Epithelial cell of esophagus (primary cell): ENCODE measurements around the gene DAB1.

ENCODE experiments used
- DNase-seq: peaks from one replicate; pipeline ENCODE4 v3.0.0; 2010; ENCODE audit warnings: low read depth
- H3K4me3 ChIP-seq: 2 replicates; pipeline ENCODE4 v1.5.1; 2011; ENCODE audit warnings: mild to moderate bottlenecking, low read length, control low read depth
- TF ChIP-seq, protein P1 (sequence below): IDR thresholded peaks from 2 replicates; pipeline ENCODE4 v1.5.1; 2011; ENCODE audit warnings: low read depth, mild to moderate bottlenecking, low read length, control low read depth, inconsistent platforms; ENCODE audit not compliant: insufficient read depth; ENCODE audit errors: missing control alignments

The DAB1 gene

DNA sequence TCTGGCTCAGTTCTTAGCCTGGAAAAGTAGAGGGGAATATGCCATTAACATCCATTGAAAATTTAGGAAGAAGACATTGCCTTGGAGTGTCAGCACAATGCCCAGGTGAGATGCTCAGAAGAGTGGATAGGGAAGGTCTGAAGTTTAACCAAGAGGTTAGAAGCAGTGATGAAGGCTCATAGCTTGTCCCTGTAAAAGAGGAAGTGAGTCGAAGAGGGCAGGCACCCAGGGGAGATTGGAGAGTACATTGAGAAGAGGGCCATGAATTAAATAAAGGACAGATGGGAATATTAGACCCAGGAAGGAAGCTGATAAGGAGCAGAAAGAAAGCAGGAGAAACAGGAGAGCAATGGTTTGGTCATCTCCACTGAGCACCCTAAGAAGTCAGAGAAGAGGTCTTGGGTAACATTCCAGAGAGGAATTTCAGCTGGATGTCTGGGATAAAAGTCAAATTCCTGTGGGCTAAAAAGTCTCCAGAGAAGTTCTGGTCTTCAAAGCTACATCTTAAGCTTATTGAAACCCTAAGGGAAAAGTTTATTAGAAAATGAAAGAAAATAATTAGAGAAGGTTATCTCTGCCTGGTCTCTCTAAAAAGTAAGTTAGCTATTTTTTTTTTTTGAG lies 475.3 kb downstream of the DAB1 start:
- no peak for DNase-seq
- TF ChIP-seq, protein P1, sequence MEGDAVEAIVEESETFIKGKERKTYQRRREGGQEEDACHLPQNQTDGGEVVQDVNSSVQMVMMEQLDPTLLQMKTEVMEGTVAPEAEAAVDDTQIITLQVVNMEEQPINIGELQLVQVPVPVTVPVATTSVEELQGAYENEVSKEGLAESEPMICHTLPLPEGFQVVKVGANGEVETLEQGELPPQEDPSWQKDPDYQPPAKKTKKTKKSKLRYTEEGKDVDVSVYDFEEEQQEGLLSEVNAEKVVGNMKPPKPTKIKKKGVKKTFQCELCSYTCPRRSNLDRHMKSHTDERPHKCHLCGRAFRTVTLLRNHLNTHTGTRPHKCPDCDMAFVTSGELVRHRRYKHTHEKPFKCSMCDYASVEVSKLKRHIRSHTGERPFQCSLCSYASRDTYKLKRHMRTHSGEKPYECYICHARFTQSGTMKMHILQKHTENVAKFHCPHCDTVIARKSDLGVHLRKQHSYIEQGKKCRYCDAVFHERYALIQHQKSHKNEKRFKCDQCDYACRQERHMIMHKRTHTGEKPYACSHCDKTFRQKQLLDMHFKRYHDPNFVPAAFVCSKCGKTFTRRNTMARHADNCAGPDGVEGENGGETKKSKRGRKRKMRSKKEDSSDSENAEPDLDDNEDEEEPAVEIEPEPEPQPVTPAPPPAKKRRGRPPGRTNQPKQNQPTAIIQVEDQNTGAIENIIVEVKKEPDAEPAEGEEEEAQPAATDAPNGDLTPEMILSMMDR, result no peak
- H3K4me3 ChIP-seq, result no peak overlapping the region
